GM19438 (cell line): ENCODE measurements around the gene MYRF.

Experiments used
- ATAC-seq: cut with Tn5 transposase; IDR thresholded peaks from one replicate; pipeline ENCODE4 v1.9.1; 2021; ENCODE audit warnings: low read depth; ENCODE audit not compliant: unreplicated experiment

The MYRF gene

GRCh38 chr11:61752117-61752924 lies at the start of gene MYRF:
MYRF (plus strand) TSS chr11:61752636; CDS start chr11:61752745, 109 bp downstream.
- ATAC-seq, result no peak

GRCh38 chr11:61702701-61703312 lies 49.6 kb upstream of the MYRF start:
- no peak for ATAC-seq

GRCh38 chr11:61704838-61705237 lies 47.6 kb upstream of the MYRF start:
- ATAC-seq, result no peak

- no peak for ATAC-seq
These were observed 45.7 kb upstream of the MYRF start for GRCh38 chr11:61706452-61707400.

GRCh38 chr11:61707574-61707973 lies 44.9 kb upstream of the MYRF start:
- no peak for ATAC-seq

GRCh38 chr11:61709110-61709509 lies 43.3 kb upstream of the MYRF start:
- no peak for ATAC-seq

- ATAC-seq, result no peak
These were observed 42.9 kb upstream of the MYRF start for GRCh38 chr11:61709572-61709971.

GRCh38 chr11:61710019-61710418 lies 42.4 kb upstream of the MYRF start:
- no peak for ATAC-seq

- ATAC-seq, result no peak
These were observed 41.4 kb upstream of the MYRF start for GRCh38 chr11:61711037-61711436.

- no peak for ATAC-seq
These were observed 40.9 kb upstream of the MYRF start for GRCh38 chr11:61711498-61711897.

- ATAC-seq, result no peak
These were observed 40.1 kb upstream of the MYRF start for GRCh38 chr11:61712314-61712713.

- no peak for ATAC-seq
These were observed 39.6 kb upstream of the MYRF start for GRCh38 chr11:61712846-61713245.

- no peak for ATAC-seq
These were observed 39.0 kb upstream of the MYRF start for GRCh38 chr11:61713464-61713863.

- ATAC-seq, result no peak
These were observed 38.5 kb upstream of the MYRF start for GRCh38 chr11:61713906-61714305.

- no peak for ATAC-seq
These were observed 38.1 kb upstream of the MYRF start for GRCh38 chr11:61714316-61714715.

- no peak for ATAC-seq
These were observed 37.5 kb upstream of the MYRF start for GRCh38 chr11:61714916-61715315.

- no peak for ATAC-seq
These were observed 36.6 kb upstream of the MYRF start for GRCh38 chr11:61715867-61716266.

GRCh38 chr11:61716478-61717285 lies 35.8 kb upstream of the MYRF start:
- ATAC-seq, result no peak

GRCh38 chr11:61717286-61718033 lies 35.0 kb upstream of the MYRF start:
- no peak for ATAC-seq
